ENCODE measurements around the gene KANSL3.
A peak's percentile ranks its signal among the peaks of the same experiment; 100 is the strongest.
"Not testable (repeated sequence)": the region's sequence is repeated elsewhere in the genome, so short reads cannot be mapped to it uniquely, and the experiment has no call there.

Gene KANSL3

GRCh38 chr2:96654791-96655190 is 16.7 kb upstream of the KANSL3 start:
- DNase-seq (ENCODE audit: low read depth) = not testable (repeated sequence)

GRCh38 chr2:96651793-96652192 is 13.7 kb upstream of the KANSL3 start:
- no peak for DNase-seq (ENCODE audit: low read depth)

GRCh38 chr2:96649342-96649741 is 11.2 kb upstream of the KANSL3 start:
- DNase-seq (ENCODE audit: low read depth) = no peak

GRCh38 chr2:96648306-96648930 is 10.3 kb upstream of the KANSL3 start:
- DNase-seq (ENCODE audit: low read depth) = no peak

GRCh38 chr2:96647681-96648080 is 9.6 kb upstream of the KANSL3 start:
- no peak for DNase-seq (ENCODE audit: low read depth)

GRCh38 chr2:96642564-96643360 is 4.7 kb upstream of the KANSL3 start, which contains the start of gene FER1L5:
Gene FER1L5, plus strand, starts transcription at chr2:96642764. Its CDS starts 73 bp downstream, at chr2:96642837.
- DNase-seq (ENCODE audit: low read depth) = no peak

- peak; percentile 87 for DNase-seq (ENCODE audit: low read depth)
Measured at GRCh38 chr2:96637385-96638143, 548 bp downstream of the KANSL3 start.

- no peak for DNase-seq (ENCODE audit: low read depth)
Measured at GRCh38 chr2:96636551-96637171, 1.5 kb downstream of the KANSL3 start.

GRCh38 chr2:96633641-96634040 is 4.5 kb downstream of the KANSL3 start:
- no peak for DNase-seq (ENCODE audit: low read depth)

- DNase-seq (ENCODE audit: low read depth) = peak; percentile 81
Measured at GRCh38 chr2:96631804-96632435, 6.2 kb downstream of the KANSL3 start.

GRCh38 chr2:96626553-96626942 is 11.6 kb downstream of the KANSL3 start:
- DNase-seq (ENCODE audit: low read depth) = peak; percentile 23

GRCh38 chr2:96625571-96626552 is 12.2 kb downstream of the KANSL3 start:
- DNase-seq (ENCODE audit: low read depth) = no peak

- DNase-seq (ENCODE audit: low read depth) = no peak
Measured at GRCh38 chr2:96623116-96623515, 15.0 kb downstream of the KANSL3 start.

- no peak for DNase-seq (ENCODE audit: low read depth)
Measured at GRCh38 chr2:96622544-96622943, 15.6 kb downstream of the KANSL3 start.

GRCh38 chr2:96618596-96619283 is 19.4 kb downstream of the KANSL3 start:
- peak; percentile 42 for DNase-seq (ENCODE audit: low read depth)

- DNase-seq (ENCODE audit: low read depth) = no peak
Measured at GRCh38 chr2:96617012-96617411, 21.1 kb downstream of the KANSL3 start.

- DNase-seq (ENCODE audit: low read depth) = no peak
Measured at GRCh38 chr2:96616535-96616934, 21.6 kb downstream of the KANSL3 start.

- no peak for DNase-seq (ENCODE audit: low read depth)
Measured at GRCh38 chr2:96616128-96616527, 22.0 kb downstream of the KANSL3 start.

GRCh38 chr2:96608469-96609455 is 29.4 kb downstream of the KANSL3 start:
- DNase-seq (ENCODE audit: low read depth) = peak; percentile 39

Measured in fibroblast of gingiva (primary cell).